NCI-H146 treated with DMSO at 0.1 percent for 48 hours (cell line): ENCODE data around the gene FAM53B.
"Not testable (repeated sequence)": the region's sequence is repeated elsewhere in the genome, so short reads cannot be mapped to it uniquely, and the experiment has no call there.

ENCODE experiments used
- DNase-seq: peaks from one replicate; lab custom pipeline; 2025; ENCODE audit not compliant: unreplicated experiment; lab: John Stamatoyannopoulos, UW

The FAM53B gene

GRCh38 chr10:124616836-124617130, 127.4 kb downstream of the FAM53B start:
- no peak for DNase-seq

- DNase-seq = no peak
Observed at GRCh38 chr10:124616040-124616835, 127.9 kb downstream of the FAM53B start.

- DNase-seq = no peak
Observed at GRCh38 chr10:124615259-124615658, 128.9 kb downstream of the FAM53B start.

GRCh38 chr10:124614003-124614659, 130.0 kb downstream of the FAM53B start:
- no peak for DNase-seq

GRCh38 chr10:124612611-124613498, 131.3 kb downstream of the FAM53B start:
- no peak for DNase-seq

GRCh38 chr10:124611738-124612137, 132.4 kb downstream of the FAM53B start:
- no peak for DNase-seq

- not testable (repeated sequence) for DNase-seq
Observed at GRCh38 chr10:124610851-124611250, 133.3 kb downstream of the FAM53B start.

GRCh38 chr10:124610186-124610585, 134.0 kb downstream of the FAM53B start:
- not testable (repeated sequence) for DNase-seq

- DNase-seq = no peak
Observed at GRCh38 chr10:124609698-124610097, 134.5 kb downstream of the FAM53B start.

GRCh38 chr10:124608093-124608721, 136.0 kb downstream of the FAM53B start:
- no peak for DNase-seq

- no peak for DNase-seq
Observed at GRCh38 chr10:124607693-124608092, 136.5 kb downstream of the FAM53B start.

GRCh38 chr10:124606822-124607221, 137.4 kb downstream of the FAM53B start:
- DNase-seq = no peak

GRCh38 chr10:124605856-124606812, 138.0 kb downstream of the FAM53B start:
- no peak for DNase-seq

GRCh38 chr10:124605481-124605855, 138.7 kb downstream of the FAM53B start:
- DNase-seq = no peak

- DNase-seq = no peak
Observed at GRCh38 chr10:124605001-124605370, 139.2 kb downstream of the FAM53B start.

GRCh38 chr10:124604214-124605000, 139.8 kb downstream of the FAM53B start:
- no peak for DNase-seq

- no peak for DNase-seq
Observed at GRCh38 chr10:124603376-124604213, 140.6 kb downstream of the FAM53B start.

GRCh38 chr10:124602646-124603365, 141.4 kb downstream of the FAM53B start:
- no peak for DNase-seq
